K562 (cell line): ENCODE results near the gene IER3IP1. TPM values are rescaled to one million over a fixed set of nuclear protein-coding genes. Genes with fewer than 3 reads are reported as not detected.

Experiments
- ATAC-seq: fragments of 200-7000 bp; cut with Tn5 transposase; 3 replicates; pipeline ENCODE4 v1.9.1; 2020; ENCODE audit warnings: moderate library complexity
- BruUV-seq: library from RNA; stranded (reverse); fragments of 400-500 nt; replicated peaks from 2 replicates; lab custom pipeline; 2021; lab: Mats Ljungman, UMichigan
- CTCF ChIA-PET: fragments of 300-600 bp; formaldehyde crosslinking; extraction: SDS; loops from one replicate; lab custom pipeline; 2021; ENCODE audit warnings: low intra/inter-chr PET ratio; lab: Yijun Ruan, JAX
- POLR2A ChIA-PET: fragments of 300-600, 350-650 bp; sonication (Branson Sonifier 250); formaldehyde crosslinking; extraction: SDS; loops from one replicate; lab custom pipeline; 2021; ENCODE audit warnings: antibody characterized with exemption, inconsistent platforms; lab: Yijun Ruan, JAX
- DNase-seq, 4 experiments: peaks; one replicate each; pipeline versions ENCODE4 v3.0.0 to v3.0.0-alpha.2; 2011 to 2018; ENCODE audit warnings: low spot score in 3 of 4, mixed read lengths in 3 of 4; ENCODE audit errors: extremely low read depth in 1 of 4
- FAIRE-seq: peaks from 2 replicates; lab custom pipeline; 2011; peaks lifted over from hg19 to GRCh38; lab: Jason Lieb, UNC
- H2AFZ ChIP-seq: 2 replicates; pipeline ENCODE4 v1.6.0; 2011; ENCODE audit warnings: low read depth, low read length, control low read depth, inconsistent platforms
- H3K27ac ChIP-seq: fragments of 200-600 bp; 3 replicates; pipeline ENCODE4 v1.8.0; 2011; ENCODE audit warnings: low read depth, mild to moderate bottlenecking, control low read depth, inconsistent platforms, low read length, moderate library complexity, mixed read lengths; ENCODE audit errors: extremely low read depth
- H3K27me3 ChIP-seq, 2 experiments: fragments of 300-600 bp in 1 of 2; 2 replicates in 1 of 2; 3 replicates in 1 of 2; pipeline versions ENCODE4 v1.6.0 to v1.8.0; 2011; ENCODE audit warnings: inconsistent platforms in 2 of 2, low read length in 2 of 2, mild to moderate bottlenecking in 1 of 2, mixed read lengths in 1 of 2, moderate library complexity in 1 of 2; ENCODE audit not compliant: control insufficient read depth in 2 of 2, insufficient read depth in 2 of 2
- H3K36me3 ChIP-seq: fragments of 300-600 bp; 3 replicates; pipeline ENCODE4 v1.8.0; 2011; ENCODE audit warnings: mild to moderate bottlenecking, low read length, inconsistent platforms; ENCODE audit not compliant: control insufficient read depth, insufficient read depth
- H3K4me1 ChIP-seq, 2 experiments: fragments of 200-600 bp in 1 of 2; replicated peaks in 1 of 2; 2 replicates in 1 of 2; 3 replicates in 1 of 2; pipeline versions ENCODE4 v1.5.1 to v1.8.0; 2011; ENCODE audit warnings: inconsistent platforms in 2 of 2, low read length in 2 of 2, mild to moderate bottlenecking in 1 of 2, mixed read lengths in 1 of 2, moderate library complexity in 1 of 2; ENCODE audit not compliant: control insufficient read depth in 2 of 2, insufficient read depth in 2 of 2
- H3K4me2 ChIP-seq: 2 replicates; pipeline ENCODE4 v1.6.1; 2011; ENCODE audit warnings: low read length, control low read depth, inconsistent platforms, mixed read lengths; ENCODE audit not compliant: insufficient read depth
- H3K4me3 ChIP-seq: fragments of 200-600 bp; sonication (generic), shearing (Covaris generic); 2 replicates; pipeline ENCODE4 v1.5.1; 2016; ENCODE audit warnings: control low read depth, inconsistent platforms
- H3K79me2 ChIP-seq: fragments of 200-600 bp; 3 replicates; pipeline ENCODE4 v1.8.0; 2011; ENCODE audit warnings: low read length, inconsistent platforms; ENCODE audit not compliant: control insufficient read depth, insufficient read depth
- H3K9ac ChIP-seq, 2 experiments: 2 replicates each; pipeline versions ENCODE4 v1.6.0 to v1.6.1; 2011; ENCODE audit warnings: low read depth in 2 of 2, low read length in 2 of 2, control low read depth in 1 of 2, inconsistent platforms in 1 of 2, mild to moderate bottlenecking in 1 of 2, mixed read lengths in 1 of 2; ENCODE audit not compliant: insufficient read depth in 1 of 2
- H3K9me1 ChIP-seq: one replicate; pipeline ENCODE4 v1.6.0; 2011; ENCODE audit warnings: inconsistent platforms, mild to moderate bottlenecking, low read length, moderate library complexity; ENCODE audit not compliant: control insufficient read depth, insufficient read depth
- H3K9me3 ChIP-seq: replicated peaks from 2 replicates; pipeline ENCODE4 v1.5.1; 2011; ENCODE audit warnings: low read depth, low read length, inconsistent platforms; ENCODE audit not compliant: control insufficient read depth, insufficient read depth
- H4K20me1 ChIP-seq: replicated peaks from 2 replicates; pipeline ENCODE4 v1.6.1; 2011; ENCODE audit warnings: low read length, inconsistent platforms, mixed read lengths; ENCODE audit not compliant: control insufficient read depth, insufficient read depth
- GTF2B ChIP-seq: IDR thresholded peaks from 2 replicates; pipeline ENCODE4 v1.6.1; 2011; ENCODE audit not compliant: insufficient read length; ENCODE audit errors: extremely low read depth
- ILF3 ChIP-seq: fragments of 450-650 bp; IDR thresholded peaks from 2 replicates; pipeline ENCODE4 v1.6.1; 2018; ENCODE audit warnings: antibody characterized with exemption, mild to moderate bottlenecking, moderate library complexity, borderline replicate concordance
- KLF1 ChIP-seq: fragments of 450-650 bp; IDR thresholded peaks from 2 replicates; pipeline ENCODE4 v1.6.1; 2016; ENCODE audit warnings: missing genetic modification characterization, missing compliant biosample characterization
- KLF10 ChIP-seq: fragments of 250-450 bp; sonication (Bioruptor Pico); IDR thresholded peaks from 2 replicates; pipeline ENCODE4 v1.6.1; 2021; ENCODE audit warnings: matching md5 sums
- POLR3A ChIP-seq: IDR thresholded peaks from 2 replicates; pipeline ENCODE4 v1.6.1; 2011; ENCODE audit warnings: borderline replicate concordance, mild to moderate bottlenecking, moderate library complexity; ENCODE audit not compliant: insufficient read length, insufficient read depth; ENCODE audit errors: extremely low read depth
- PTRF ChIP-seq: fragments of 450-650 bp; IDR thresholded peaks from 2 replicates; pipeline ENCODE4 v1.6.1; 2016; ENCODE audit warnings: mild to moderate bottlenecking, missing genetic modification characterization, missing compliant biosample characterization
- TARDBP ChIP-seq: fragments of 450-650 bp; IDR thresholded peaks from 2 replicates; pipeline ENCODE4 v1.6.1; 2016
- ZFP91 ChIP-seq: sonication (generic); formaldehyde crosslinking; IDR thresholded peaks from 2 replicates; pipeline ENCODE4 v1.8.0; 2022; ENCODE audit warnings: mild to moderate bottlenecking, missing genetic modification reagents
- ZNF212 ChIP-seq: fragments of 450-650 bp; formaldehyde crosslinking; IDR thresholded peaks from 2 replicates; pipeline ENCODE4 v1.4.0; 2020; ENCODE audit warnings: mild to moderate bottlenecking
- ZNF644 ChIP-seq: fragments of 200-800 bp; sonication (Bioruptor generic); IDR thresholded peaks from 2 replicates; pipeline ENCODE4 v1.6.1; 2016; ENCODE audit warnings: low read depth, missing genetic modification characterization, missing compliant biosample characterization
- WGBS: fragments of 100-300 bp; shearing (Covaris generic); methylation state at CpG from one replicate; pipeline ENCODE4 v1.1.6; 2016; ENCODE audit warnings: low coverage, mixed read lengths; ENCODE audit not compliant: insufficient coverage; ENCODE audit errors: missing lambda C conversion rate; 5-methylcytosine and 5-hydroxymethylcytosine counted together
- in situ Hi-C: fragments of 300-500 bp; cut with MboI; formaldehyde crosslinking; loops from 4 replicates; pipeline ENCODE4 v1.15.0; 2018; ENCODE audit warnings: inconsistent platforms, mixed read lengths
- intact Hi-C: fragments of 100-400 bp; cut with micrococcal nuclease; formaldehyde crosslinking; loops from 2 replicates; pipeline ENCODE4 v1.14.2; 2022
- polyA plus RNA-seq, 8 experiments: library from polyadenylated mRNA; depleted of rRNA in 4 of 8; stranded (reverse) in 5 of 8; unstranded in 3 of 8; fragments of >200 nt; fragmentation: Nextera tagmentation in 2 of 8; fragmentation: Illumina TruSeq in 1 of 8; extraction: Ambion mirVana in 2 of 8; extraction: Trizol in 1 of 8; gene quantifications; 2 replicates each; pipeline versions ENCODE4 v1.2.1 to v1.2.3, GENCODE V29; 2011 to 2014; ENCODE audit warnings: inconsistent platforms in 1 of 8, missing spikeins in 1 of 8
- total RNA-seq, 7 experiments: library from RNA; depleted of rRNA in 6 of 7; stranded (reverse); fragments of >200 nt in 6 of 7; fragmentation: Illumina TruSeq in 2 of 7; extraction: Trizol in 2 of 7; gene quantifications; 2 replicates each; pipeline versions ENCODE4 v1.2.1 to v1.2.3, GENCODE V29; 2011 to 2021; ENCODE audit warnings: low replicate concordance in 1 of 7
- TF ChIP-seq, protein P1 (sequence below): IDR thresholded peaks from 2 replicates; pipeline ENCODE4 v1.6.1; 2012; ENCODE audit warnings: low read depth, low read length, improper control_type of control experiment, borderline replicate concordance

IER3IP1 gene
- total and polyA plus RNA-seq, 9 of the 15 experiments (the other 6 are each of a cell fraction or from before 2014, with no cell fraction given) = 9.0 to 38.2 (median 19.9) TPM

DNA sequence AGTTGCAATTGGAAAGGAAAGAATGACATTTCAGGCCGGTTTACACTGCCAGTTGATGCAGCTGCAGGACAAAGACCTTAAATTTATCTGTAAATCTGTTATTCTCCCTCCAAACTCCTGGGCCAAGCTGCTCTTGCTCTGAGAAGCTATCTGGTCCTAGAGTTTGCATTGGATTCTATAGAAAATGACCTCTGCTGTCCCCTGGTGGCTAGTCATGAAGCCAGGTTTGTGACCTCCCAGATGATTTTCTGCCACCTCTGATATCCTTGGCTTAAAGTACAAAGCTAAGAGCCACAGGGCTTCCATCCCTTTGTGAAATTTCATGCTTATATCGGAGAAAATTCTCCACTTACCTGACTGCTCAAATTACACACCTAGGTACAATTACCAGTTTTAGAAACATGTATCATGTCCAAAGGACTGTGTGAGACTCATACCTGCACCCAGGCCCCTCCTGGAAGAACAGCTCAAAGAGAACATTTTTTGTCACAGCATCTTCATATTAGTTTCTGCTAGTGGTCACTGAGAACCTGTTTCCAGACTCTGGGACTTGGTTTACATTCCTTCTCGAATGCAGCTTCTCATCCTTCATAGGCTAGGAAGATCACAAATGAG, 28.9 kb upstream of the IER3IP1 start (continued):
- TF ChIP-seq ILF3 (no peak), GTF2B (no peak), KLF1 (tag) (no peak), ZNF212 (CRISPR knock-in tag) (no peak)

DNA sequence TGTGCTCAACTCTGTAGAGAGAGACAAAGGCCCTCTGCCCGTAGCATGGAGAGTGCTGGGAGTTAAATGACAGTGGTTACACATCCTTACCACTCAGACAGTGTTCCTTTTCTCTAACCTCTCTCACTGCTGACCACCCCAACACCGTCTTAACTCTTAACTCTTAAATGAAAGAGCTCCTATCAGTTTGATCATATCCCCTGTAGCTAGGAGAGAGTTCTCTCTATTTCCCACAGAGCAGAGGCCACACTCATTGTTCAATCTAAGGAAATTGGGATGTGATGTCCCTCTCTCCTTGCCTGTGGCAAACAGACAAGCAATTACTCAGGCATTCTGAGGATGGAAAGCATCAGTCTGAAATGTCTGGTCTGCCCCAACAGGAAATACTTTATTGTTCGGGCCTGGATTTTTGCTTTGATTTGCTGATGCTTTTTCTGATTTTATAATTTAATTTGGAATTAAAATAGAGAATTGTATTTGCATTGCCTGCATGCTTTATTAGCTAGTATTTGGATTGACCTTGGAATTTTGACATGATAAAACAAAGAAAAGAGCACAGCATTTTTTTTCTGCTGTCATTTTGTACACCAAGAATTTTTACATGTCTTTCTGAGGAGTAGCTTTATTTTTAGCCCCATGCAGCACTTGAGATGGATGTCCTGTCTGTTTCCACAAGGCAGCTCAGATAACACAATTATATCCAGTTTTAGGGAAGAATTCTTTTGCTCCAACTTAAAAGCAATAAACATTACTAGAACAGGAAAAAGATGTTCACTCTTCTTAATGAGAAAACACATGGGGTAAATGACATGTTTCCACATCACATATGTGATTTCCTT, 27.7 kb upstream of the IER3IP1 start:
- no peak for DNase-seq
- Histone ChIP-seq H3K27me3 (no peaks in the 10 kb centered on the region), H3K9me3 (no peaks in the 10 kb centered on the region), H3K27ac (no peak overlapping the region), H3K4me2 (no peak overlapping the region), H3K9me1 (no peaks in the 10 kb centered on the region), H3K9ac (no peak overlapping the region), H2AFZ (no peak overlapping the region)
- intact Hi-C loops = loop anchor here (2.0 kb wide), 1 partner anchor 153 kb away; no protein-coding TSS in a partner anchor
- ChIA-PET POLR2A (interaction anchor here (1.4 kb wide), 1 partner anchor 106 kb away, joined by 3 read pairs; no protein-coding TSS in a partner anchor), CTCF (interaction anchor here (1.5 to 2.4 kb wide), 3 partner anchors 100 to 153 kb away, joined by 4 to 39 read pairs (median 5); no protein-coding TSS in a partner anchor)
- WGBS = 0% methylated on average over 2 of the region's 3 CpGs
- BruUV-seq = no TSS peak
- TF ChIP-seq POLR3A (no peak), PTRF (tag) (no peak), ZNF644 (tag) (no peak), TARDBP (no peak), KLF10 (no peak), ZFP91 (no peak)
- TF ChIP-seq, protein P1, sequence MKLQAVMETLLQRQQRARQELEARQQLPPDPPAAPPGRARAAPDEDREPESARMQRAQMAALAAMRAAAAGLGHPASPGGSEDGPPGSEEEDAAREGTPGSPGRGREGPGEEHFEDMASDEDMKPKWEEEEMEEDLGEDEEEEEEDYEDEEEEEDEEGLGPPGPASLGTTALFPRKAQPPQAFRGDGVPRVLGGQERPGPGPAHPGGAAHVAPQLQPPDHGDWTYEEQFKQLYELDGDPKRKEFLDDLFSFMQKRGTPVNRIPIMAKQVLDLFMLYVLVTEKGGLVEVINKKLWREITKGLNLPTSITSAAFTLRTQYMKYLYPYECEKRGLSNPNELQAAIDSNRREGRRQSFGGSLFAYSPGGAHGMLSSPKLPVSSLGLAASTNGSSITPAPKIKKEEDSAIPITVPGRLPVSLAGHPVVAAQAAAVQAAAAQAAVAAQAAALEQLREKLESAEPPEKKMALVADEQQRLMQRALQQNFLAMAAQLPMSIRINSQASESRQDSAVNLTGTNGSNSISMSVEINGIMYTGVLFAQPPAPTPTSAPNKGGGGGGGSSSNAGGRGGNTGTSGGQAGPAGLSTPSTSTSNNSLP = no peak
- TF ChIP-seq, all 486 proteins: peak for 0
- Histone ChIP-seq H4K20me1 (no peaks in the 10 kb centered on the region), H3K79me2 (no peaks in the 10 kb centered on the region), H3K4me3 (no peak overlapping the region), H3K36me3 (no peaks in the 10 kb centered on the region), H3K4me1 (no peaks in the 10 kb centered on the region)
- no peak for FAIRE-seq
- no peak for ATAC-seq
- in situ Hi-C loops = no loop called here
